Epithelial cell of proximal tubule (primary cell): ENCODE data around the gene EME1. TPM values are rescaled to one million over a fixed set of nuclear protein-coding genes. Genes with fewer than 3 reads are reported as not detected.
"Not testable (repeated sequence)": the region's sequence is repeated elsewhere in the genome, so short reads cannot be mapped to it uniquely, and the experiment has no call there.

Source experiments
- DNase-seq: peaks from one replicate; pipeline ENCODE4 v3.0.0-alpha.2; 2011; ENCODE audit warnings: low read depth
- H3K4me3 ChIP-seq: 2 replicates; pipeline ENCODE4 v1.5.1; 2011; ENCODE audit warnings: low read depth, mild to moderate bottlenecking, low read length
- CTCF ChIP-seq: conservative IDR thresholded peaks from 2 replicates; pipeline ENCODE4 v1.5.1; 2012; ENCODE audit warnings: low read depth, mild to moderate bottlenecking, low read length
- total RNA-seq: library from RNA; depleted of rRNA; stranded (reverse); fragments of >200 nt; gene quantifications from 2 replicates; pipeline ENCODE4 v1.2.3, GENCODE V29; 2015

EME1 gene
- total RNA-seq, 1 donor from 2014 or later: 13.8 TPM

- no peak for TF ChIP-seq CTCF
- H3K4me3 ChIP-seq: no peak overlapping the region
- DNase-seq: peak; percentile 60
Measured at GRCh38 chr17:50331085-50331791, 41.8 kb upstream of the EME1 start.

- TF ChIP-seq CTCF: no peak
- no peak for DNase-seq
Measured at GRCh38 chr17:50332196-50332595, 40.8 kb upstream of the EME1 start.

DNA sequence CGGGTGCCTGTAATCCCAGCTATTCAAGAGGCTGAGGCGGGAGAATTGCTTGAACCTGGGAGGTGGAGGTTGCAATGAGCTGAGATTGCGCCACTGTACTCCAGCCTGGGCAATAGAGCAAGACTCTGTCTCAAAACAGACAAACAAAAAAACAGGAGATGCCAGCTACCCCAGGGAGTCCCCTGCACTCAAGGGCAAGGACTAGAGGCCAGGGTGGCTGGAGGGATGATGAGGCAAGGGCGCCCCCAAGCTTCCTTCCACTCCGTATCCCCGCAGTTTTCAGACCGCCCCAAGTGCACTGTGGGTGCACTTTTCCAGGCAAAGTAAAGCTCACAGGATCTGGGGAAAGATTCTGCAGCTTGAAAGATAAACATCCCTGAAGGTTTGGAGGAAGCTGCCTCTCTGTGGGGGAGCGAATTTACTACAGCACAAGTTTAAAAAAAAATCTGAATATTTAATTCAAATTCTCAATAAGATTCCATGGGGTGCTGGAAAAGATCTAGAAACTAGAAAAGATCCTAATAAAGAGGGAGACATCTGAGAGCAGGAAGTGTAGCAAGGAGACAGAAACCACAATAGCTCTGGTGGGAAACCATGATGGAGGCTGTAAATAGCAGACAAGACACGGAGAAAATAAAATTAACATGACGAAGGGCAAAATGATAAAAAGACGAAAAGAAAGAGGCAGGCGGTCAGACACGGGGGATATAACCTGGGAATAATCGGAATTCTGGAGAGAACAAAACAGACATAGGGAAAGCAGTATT, 39.6 kb upstream of the EME1 start:
- not testable (repeated sequence) for DNase-seq, H3K4me3 ChIP-seq
- peak; percentile 13 for TF ChIP-seq CTCF

More at GRCh38 chr17:50332196-50332595, 40.8 kb upstream of the EME1 start:
- no peak overlapping the region for H3K4me3 ChIP-seq

GRCh38 chr17:50337956-50338355, 35.1 kb upstream of the EME1 start:
- no peak for DNase-seq
- no peak for TF ChIP-seq CTCF
- no peak overlapping the region for H3K4me3 ChIP-seq

DNA sequence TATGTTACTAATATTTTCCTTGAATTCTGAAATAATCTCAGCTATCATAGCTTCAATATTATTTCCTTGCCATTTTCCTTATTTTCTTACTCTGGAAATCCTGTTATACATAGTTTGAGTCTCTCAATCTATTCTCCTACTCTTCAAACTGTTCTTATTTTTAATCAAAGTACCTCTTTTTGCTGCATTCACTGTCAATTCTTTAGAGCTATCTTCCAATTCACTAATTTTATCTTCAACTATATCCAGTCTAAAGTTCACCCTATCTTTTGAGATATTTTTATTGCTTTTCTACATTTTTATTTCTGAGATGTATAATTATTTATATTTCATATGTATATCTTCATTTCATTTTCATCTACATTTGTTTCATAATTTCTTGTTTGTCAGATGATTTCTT, 34.4 kb upstream of the EME1 start:
- no peak for TF ChIP-seq CTCF
- no peak for DNase-seq
- no peak overlapping the region for H3K4me3 ChIP-seq

- no peak overlapping the region for H3K4me3 ChIP-seq
- DNase-seq: no peak
- TF ChIP-seq CTCF: no peak
Measured at GRCh38 chr17:50339381-50339780, 33.6 kb upstream of the EME1 start.
